BE2C (cell line): Measurements from ENCODE around the gene STRBP.

ENCODE experiments used
- DNase-seq: peaks from one replicate; pipeline ENCODE4 v3.0.0-alpha.2; 2020
- H3K27me3 ChIP-seq: fragments of 250-450 bp; sonication (Bioruptor Pico); 2 replicates; pipeline ENCODE4 v1.5.1; 2020; ENCODE audit warnings: mild to moderate bottlenecking
- H3K36me3 ChIP-seq: fragments of 250-450 bp; sonication (Bioruptor Pico); 2 replicates; pipeline ENCODE4 v1.5.1; 2020; ENCODE audit warnings: mild to moderate bottlenecking
- H3K4me1 ChIP-seq: fragments of 250-450 bp; sonication (Bioruptor Pico); 2 replicates; pipeline ENCODE4 v1.5.1; 2020
- H3K4me3 ChIP-seq: 2 replicates; pipeline ENCODE4 v1.5.1; 2011; ENCODE audit warnings: low read depth, low read length
- H3K9me3 ChIP-seq: fragments of 250-450 bp; sonication (Bioruptor Pico); 2 replicates; pipeline ENCODE4 v1.5.1; 2020
- CTCF ChIP-seq: IDR thresholded peaks from 2 replicates; pipeline ENCODE4 v1.5.1; 2012; ENCODE audit warnings: mild to moderate bottlenecking, low read depth, low read length

The STRBP gene

GRCh38 chr9:123162360-123162759, 106.0 kb downstream of the STRBP start:
- no peak for TF ChIP-seq CTCF
- H3K9me3 ChIP-seq, result no peaks in the 10 kb centered on the region
- H3K4me3 ChIP-seq, result no peak overlapping the region
- DNase-seq, result no peak
- H3K27me3 ChIP-seq, result no peaks in the 10 kb centered on the region
- H3K4me1 ChIP-seq, result peaks cover 6% of the 10 kb centered on the region
- H3K36me3 ChIP-seq, result no peaks in the 10 kb centered on the region

GRCh38 chr9:123157221-123157620, 111.2 kb downstream of the STRBP start:
- Histone ChIP-seq H3K9me3 (no peaks in the 10 kb centered on the region), H3K36me3 (no peaks in the 10 kb centered on the region), H3K27me3 (no peaks in the 10 kb centered on the region), H3K4me1 (peaks cover 10% of the 10 kb centered on the region), H3K4me3 (no peak overlapping the region)
- no peak for DNase-seq
- TF ChIP-seq CTCF, result no peak

- Histone ChIP-seq H3K4me1 (no peaks in the 10 kb centered on the region), H3K4me3 (no peak overlapping the region), H3K27me3 (no peaks in the 10 kb centered on the region), H3K36me3 (no peaks in the 10 kb centered on the region), H3K9me3 (no peaks in the 10 kb centered on the region)
- no peak for DNase-seq
- no peak for TF ChIP-seq CTCF
Measured at GRCh38 chr9:123150708-123151503, 117.5 kb downstream of the STRBP start.

GRCh38 chr9:123149067-123149466, 119.3 kb downstream of the STRBP start:
- Histone ChIP-seq H3K27me3 (no peaks in the 10 kb centered on the region), H3K36me3 (no peaks in the 10 kb centered on the region), H3K4me1 (no peaks in the 10 kb centered on the region)

GRCh38 chr9:123138163-123138562, 130.2 kb downstream of the STRBP start:
- Histone ChIP-seq H3K36me3 (peaks cover 7% of the 10 kb centered on the region; the same call in 1 of the 2 replicates), H3K27me3 (no peaks in the 10 kb centered on the region), H3K4me1 (no peaks in the 10 kb centered on the region), H3K9me3 (no peaks in the 10 kb centered on the region), H3K4me3 (no peak overlapping the region)
- TF ChIP-seq CTCF, result no peak
- DNase-seq, result no peak

More at GRCh38 chr9:123149067-123149466, 119.3 kb downstream of the STRBP start:
- no peak for TF ChIP-seq CTCF
- Histone ChIP-seq H3K4me3 (no peak overlapping the region), H3K9me3 (no peaks in the 10 kb centered on the region)
- no peak for DNase-seq

GRCh38 chr9:123135430-123135829, 133.0 kb downstream of the STRBP start:
- H3K4me1 ChIP-seq, result no peaks in the 10 kb centered on the region
- H3K36me3 ChIP-seq, result peaks cover 11% of the 10 kb centered on the region
- no peaks in the 10 kb centered on the region for H3K27me3 ChIP-seq
- no peak for TF ChIP-seq CTCF
- H3K4me3 ChIP-seq, result no peak overlapping the region
- no peak for DNase-seq
- H3K9me3 ChIP-seq, result no peaks in the 10 kb centered on the region
